Measurements from ENCODE around the gene STAU1.

Gene STAU1, protein sequence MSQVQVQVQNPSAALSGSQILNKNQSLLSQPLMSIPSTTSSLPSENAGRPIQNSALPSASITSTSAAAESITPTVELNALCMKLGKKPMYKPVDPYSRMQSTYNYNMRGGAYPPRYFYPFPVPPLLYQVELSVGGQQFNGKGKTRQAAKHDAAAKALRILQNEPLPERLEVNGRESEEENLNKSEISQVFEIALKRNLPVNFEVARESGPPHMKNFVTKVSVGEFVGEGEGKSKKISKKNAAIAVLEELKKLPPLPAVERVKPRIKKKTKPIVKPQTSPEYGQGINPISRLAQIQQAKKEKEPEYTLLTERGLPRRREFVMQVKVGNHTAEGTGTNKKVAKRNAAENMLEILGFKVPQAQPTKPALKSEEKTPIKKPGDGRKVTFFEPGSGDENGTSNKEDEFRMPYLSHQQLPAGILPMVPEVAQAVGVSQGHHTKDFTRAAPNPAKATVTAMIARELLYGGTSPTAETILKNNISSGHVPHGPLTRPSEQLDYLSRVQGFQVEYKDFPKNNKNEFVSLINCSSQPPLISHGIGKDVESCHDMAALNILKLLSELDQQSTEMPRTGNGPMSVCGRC

DNA sequence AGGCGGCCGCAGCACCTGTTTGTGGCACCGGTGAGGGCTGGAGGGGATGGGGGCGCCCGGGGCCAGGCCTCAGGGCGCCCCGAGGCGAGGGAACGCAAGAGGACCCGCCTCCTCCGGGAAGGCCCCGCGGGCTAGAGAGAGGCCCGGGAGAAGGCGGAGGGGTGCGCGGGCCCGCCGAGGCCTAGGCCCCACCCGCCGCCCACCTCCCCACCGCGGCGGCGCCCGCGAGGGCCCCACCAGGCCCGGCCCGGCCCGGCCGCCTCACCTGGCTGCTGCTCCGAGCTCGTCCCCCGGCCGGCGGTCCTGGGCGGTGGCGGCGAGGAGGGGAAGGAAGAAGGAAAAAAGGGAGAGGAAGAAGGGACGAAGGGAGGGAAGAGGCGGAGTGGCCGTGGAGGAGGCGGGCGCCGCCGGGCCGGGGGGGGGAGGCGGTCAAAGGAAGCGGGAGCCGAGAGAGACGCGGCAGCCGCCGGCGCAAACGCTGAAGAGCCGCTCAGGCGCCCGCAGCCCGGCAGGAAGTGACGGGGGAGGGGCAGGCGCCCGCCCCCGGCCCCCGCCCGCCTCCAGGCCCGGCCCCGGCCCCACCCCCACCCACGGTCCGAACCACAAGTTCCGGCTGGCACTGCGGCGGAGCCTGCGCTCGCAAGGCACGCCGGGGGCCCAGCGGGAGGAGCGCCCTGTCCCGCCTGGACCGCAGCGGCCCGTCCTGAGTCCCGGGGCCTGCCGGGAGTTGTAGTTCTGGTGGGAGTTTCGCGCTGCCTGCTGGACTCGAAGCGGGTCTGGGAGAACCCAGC, at the start of gene STAU1:
TSS of gene STAU1 (minus strand) at position 484 of the 791 bp plus-strand sequence. CDS start 22,133 bp downstream, outside the sequence.
- H3K4me1 ChIP-seq (ENCODE audit: control insufficient read depth, insufficient read depth, low read length), result no peaks in the 10 kb centered on the region
- no peaks in the 10 kb centered on the region for H3K27me3 ChIP-seq (ENCODE audit: control insufficient read depth, insufficient read depth, low read length)
- no peak within 1 kb of the TSS for H3K27ac ChIP-seq (ENCODE audit: low read length)
- DNase-seq (ENCODE audit: low read depth, low spot score), result peak; percentile 87
- no peaks in the 10 kb centered on the region for H3K9me3 ChIP-seq (ENCODE audit: control insufficient read depth, insufficient read depth, low read length)
- WGBS (ENCODE audit: insufficient coverage, insufficient read length), result no CpG with 5 or more reads among the region's 89 CpGs
- peak within 1 kb of the TSS; percentile 77; the same call in 1 of the 2 replicates for H3K4me3 ChIP-seq (ENCODE audit: low read length)
- H3K36me3 ChIP-seq (ENCODE audit: control insufficient read depth, insufficient read depth, low read length), result no peaks in the 10 kb centered on the region

DNA sequence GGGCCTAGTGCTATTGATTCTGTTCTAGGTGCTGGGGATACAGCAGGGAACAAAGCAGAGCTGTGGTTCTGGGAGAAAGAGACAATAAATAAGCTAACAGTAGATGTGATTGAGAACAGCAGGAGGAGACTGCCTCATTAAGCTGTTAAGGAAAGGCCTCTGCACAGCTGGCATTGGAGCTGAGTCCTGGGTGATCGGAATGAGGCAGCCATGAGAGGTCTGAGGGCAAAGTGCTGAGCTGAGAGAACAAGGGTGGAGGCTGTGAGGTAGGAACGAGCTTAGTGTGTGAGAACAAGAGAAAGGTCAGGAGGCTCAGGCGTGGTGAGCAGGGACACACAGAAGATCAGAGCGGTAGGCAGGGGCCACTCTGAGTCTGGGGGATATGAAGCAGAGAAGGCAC, 49.4 kb upstream of the STAU1 start:
- Histone ChIP-seq H3K4me3 (ENCODE audit: low read length) (no peak overlapping the region), H3K27me3 (ENCODE audit: control insufficient read depth, insufficient read depth, low read length) (no peaks in the 10 kb centered on the region), H3K27ac (ENCODE audit: low read length) (no peak overlapping the region), H3K9me3 (ENCODE audit: control insufficient read depth, insufficient read depth, low read length) (no peaks in the 10 kb centered on the region), H3K36me3 (ENCODE audit: control insufficient read depth, insufficient read depth, low read length) (peaks cover 50% of the 10 kb centered on the region), H3K4me1 (ENCODE audit: control insufficient read depth, insufficient read depth, low read length) (no peaks in the 10 kb centered on the region)
- no CpG with 5 or more reads among the region's 4 CpGs for WGBS (ENCODE audit: insufficient coverage, insufficient read length)
- no peak for DNase-seq (ENCODE audit: low read depth, low spot score)

DNA sequence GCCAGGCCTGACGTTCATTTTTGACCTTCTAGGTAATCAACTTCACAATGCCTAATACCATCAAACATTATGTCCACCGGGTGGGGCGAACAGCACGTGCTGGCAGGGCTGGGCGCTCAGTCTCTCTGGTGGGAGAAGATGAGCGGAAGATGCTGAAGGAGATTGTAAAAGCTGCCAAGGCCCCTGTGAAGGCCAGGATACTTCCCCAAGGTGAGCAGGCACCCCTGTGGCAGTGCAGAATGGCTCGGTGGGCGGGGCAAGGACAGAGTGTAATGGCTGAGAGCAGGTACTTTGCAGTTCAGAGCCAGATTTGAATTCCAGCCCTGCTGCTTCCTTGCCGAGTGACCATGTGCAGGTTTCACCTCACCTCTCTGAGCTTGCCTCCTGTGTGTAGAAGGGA, 48.2 kb upstream of the STAU1 start:
- Histone ChIP-seq H3K36me3 (ENCODE audit: control insufficient read depth, insufficient read depth, low read length) (peaks cover 47% of the 10 kb centered on the region), H3K4me1 (ENCODE audit: control insufficient read depth, insufficient read depth, low read length) (no peaks in the 10 kb centered on the region), H3K27me3 (ENCODE audit: control insufficient read depth, insufficient read depth, low read length) (no peaks in the 10 kb centered on the region), H3K27ac (ENCODE audit: low read length) (no peak overlapping the region), H3K4me3 (ENCODE audit: low read length) (no peak overlapping the region), H3K9me3 (ENCODE audit: control insufficient read depth, insufficient read depth, low read length) (no peaks in the 10 kb centered on the region)
- DNase-seq (ENCODE audit: low read depth, low spot score), result no peak
- WGBS (ENCODE audit: insufficient coverage, insufficient read length), result no CpG with 5 or more reads among the region's 9 CpGs

DNA sequence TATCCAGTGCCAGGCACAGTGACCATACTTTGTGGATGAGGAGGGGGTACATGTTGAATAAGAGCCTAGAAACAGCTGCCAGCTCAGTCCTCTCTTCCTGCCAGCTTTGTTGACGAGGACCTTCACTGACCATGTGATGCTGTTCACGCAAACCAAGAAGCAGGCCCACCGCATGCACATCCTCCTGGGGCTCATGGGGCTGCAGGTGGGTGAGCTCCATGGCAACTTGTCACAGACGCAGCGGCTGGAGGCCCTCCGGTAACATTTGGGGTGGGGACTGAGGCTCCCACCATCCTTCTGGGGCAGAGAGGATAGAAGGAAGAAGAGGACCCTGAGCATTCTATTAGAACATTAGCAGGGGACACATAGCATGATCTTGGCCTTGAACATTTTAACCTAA, 46.7 kb upstream of the STAU1 start:
- Histone ChIP-seq H3K27ac (ENCODE audit: low read length) (no peak overlapping the region), H3K4me1 (ENCODE audit: control insufficient read depth, insufficient read depth, low read length) (no peaks in the 10 kb centered on the region), H3K36me3 (ENCODE audit: control insufficient read depth, insufficient read depth, low read length) (peaks cover 57% of the 10 kb centered on the region), H3K27me3 (ENCODE audit: control insufficient read depth, insufficient read depth, low read length) (no peaks in the 10 kb centered on the region), H3K9me3 (ENCODE audit: control insufficient read depth, insufficient read depth, low read length) (no peaks in the 10 kb centered on the region), H3K4me3 (ENCODE audit: low read length) (no peak overlapping the region)
- no CpG with 5 or more reads among the region's 6 CpGs for WGBS (ENCODE audit: insufficient coverage, insufficient read length)
- no peak for DNase-seq (ENCODE audit: low read depth, low spot score)

DNA sequence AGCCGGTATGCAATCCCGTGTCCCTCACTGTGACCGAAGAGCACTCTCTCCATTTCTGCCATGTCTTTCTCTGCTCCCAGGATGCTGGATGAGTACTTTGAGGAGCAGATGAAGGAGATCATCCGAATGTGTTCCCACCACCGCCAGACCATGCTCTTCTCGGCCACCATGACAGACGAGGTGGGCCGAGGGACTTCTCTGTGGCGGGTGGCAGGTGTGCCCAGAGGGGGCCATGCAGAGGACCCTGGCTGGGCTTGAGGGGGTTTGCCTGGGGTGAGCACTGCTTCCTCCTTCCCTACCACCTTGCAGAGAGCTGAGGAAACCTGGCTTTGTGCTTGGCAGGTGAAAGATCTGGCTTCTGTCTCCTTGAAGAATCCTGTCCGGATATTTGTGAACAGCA, 45.1 kb upstream of the STAU1 start:
- H3K4me1 ChIP-seq (ENCODE audit: control insufficient read depth, insufficient read depth, low read length), result no peaks in the 10 kb centered on the region
- H3K27me3 ChIP-seq (ENCODE audit: control insufficient read depth, insufficient read depth, low read length), result no peaks in the 10 kb centered on the region
- H3K27ac ChIP-seq (ENCODE audit: low read length), result no peak overlapping the region
- WGBS (ENCODE audit: insufficient coverage, insufficient read length), result no CpG with 5 or more reads among the region's 10 CpGs
- H3K4me3 ChIP-seq (ENCODE audit: low read length), result no peak overlapping the region
- H3K36me3 ChIP-seq (ENCODE audit: control insufficient read depth, insufficient read depth, low read length), result peaks cover 52% of the 10 kb centered on the region
- H3K9me3 ChIP-seq (ENCODE audit: control insufficient read depth, insufficient read depth, low read length), result no peaks in the 10 kb centered on the region
- DNase-seq (ENCODE audit: low read depth, low spot score), result no peak

DNA sequence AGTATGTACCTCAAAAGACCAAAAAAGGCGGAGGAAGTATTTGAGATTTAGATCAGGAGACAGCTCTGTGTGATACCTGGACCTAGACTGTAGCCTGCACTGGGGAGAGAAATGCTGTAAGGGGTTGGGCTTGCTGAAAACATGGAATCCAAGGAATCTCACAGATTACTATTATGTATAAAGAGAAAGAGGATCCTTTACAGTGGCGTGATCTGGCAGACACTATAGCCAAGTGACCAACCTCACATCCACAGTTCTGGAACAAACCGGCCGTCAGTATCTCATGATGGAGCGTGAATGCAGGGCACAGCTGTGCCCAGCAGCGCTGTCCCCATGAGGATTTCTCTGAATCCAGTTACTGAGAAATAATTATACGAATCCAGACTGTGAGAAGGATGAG, 43.3 kb upstream of the STAU1 start:
- no peak overlapping the region for H3K4me3 ChIP-seq (ENCODE audit: low read length)
- WGBS (ENCODE audit: insufficient coverage, insufficient read length), result no CpG with 5 or more reads among the region's 7 CpGs
- no peaks in the 10 kb centered on the region for H3K9me3 ChIP-seq (ENCODE audit: control insufficient read depth, insufficient read depth, low read length)
- no peak for DNase-seq (ENCODE audit: low read depth, low spot score)
- no peaks in the 10 kb centered on the region for H3K4me1 ChIP-seq (ENCODE audit: control insufficient read depth, insufficient read depth, low read length)
- peaks cover 47% of the 10 kb centered on the region for H3K36me3 ChIP-seq (ENCODE audit: control insufficient read depth, insufficient read depth, low read length)
- H3K27me3 ChIP-seq (ENCODE audit: control insufficient read depth, insufficient read depth, low read length), result no peaks in the 10 kb centered on the region
- H3K27ac ChIP-seq (ENCODE audit: low read length), result no peak overlapping the region

DNA sequence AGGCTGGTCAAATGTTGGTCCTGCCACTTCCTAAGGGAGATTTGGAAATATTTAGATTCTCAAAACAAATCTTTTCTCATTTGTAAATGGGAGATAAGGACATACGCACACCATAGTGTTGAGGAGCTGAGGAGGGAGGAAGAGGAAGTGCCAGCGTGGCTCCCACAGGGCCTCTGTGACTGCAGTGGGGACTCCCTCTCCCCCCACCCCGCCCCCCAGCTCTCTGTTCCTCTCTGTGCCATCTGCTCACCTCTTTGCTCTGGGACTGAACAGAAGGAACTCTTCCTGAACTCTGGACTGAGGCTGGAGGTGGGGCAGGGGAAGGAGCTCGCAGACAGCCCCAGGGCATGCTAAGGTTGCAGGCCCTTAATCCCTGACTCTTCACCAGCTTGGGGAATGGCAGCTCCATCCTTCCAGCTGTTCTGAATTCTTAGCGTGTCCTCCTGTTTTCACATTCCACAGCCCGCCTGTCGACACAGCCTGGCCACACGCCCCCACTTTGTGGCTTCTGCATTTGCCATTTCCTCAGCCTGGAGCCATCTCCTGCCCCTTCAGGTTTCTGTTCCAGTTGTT, 42.5 kb upstream of the STAU1 start:
- Histone ChIP-seq H3K4me1 (ENCODE audit: control insufficient read depth, insufficient read depth, low read length) (no peaks in the 10 kb centered on the region), H3K4me3 (ENCODE audit: low read length) (no peak overlapping the region), H3K36me3 (ENCODE audit: control insufficient read depth, insufficient read depth, low read length) (peaks cover 49% of the 10 kb centered on the region), H3K9me3 (ENCODE audit: control insufficient read depth, insufficient read depth, low read length) (no peaks in the 10 kb centered on the region), H3K27me3 (ENCODE audit: control insufficient read depth, insufficient read depth, low read length) (no peaks in the 10 kb centered on the region), H3K27ac (ENCODE audit: low read length) (no peak overlapping the region)
- WGBS (ENCODE audit: insufficient coverage, insufficient read length), result no CpG with 5 or more reads among the region's 8 CpGs
- no peak for DNase-seq (ENCODE audit: low read depth, low spot score)

DNA sequence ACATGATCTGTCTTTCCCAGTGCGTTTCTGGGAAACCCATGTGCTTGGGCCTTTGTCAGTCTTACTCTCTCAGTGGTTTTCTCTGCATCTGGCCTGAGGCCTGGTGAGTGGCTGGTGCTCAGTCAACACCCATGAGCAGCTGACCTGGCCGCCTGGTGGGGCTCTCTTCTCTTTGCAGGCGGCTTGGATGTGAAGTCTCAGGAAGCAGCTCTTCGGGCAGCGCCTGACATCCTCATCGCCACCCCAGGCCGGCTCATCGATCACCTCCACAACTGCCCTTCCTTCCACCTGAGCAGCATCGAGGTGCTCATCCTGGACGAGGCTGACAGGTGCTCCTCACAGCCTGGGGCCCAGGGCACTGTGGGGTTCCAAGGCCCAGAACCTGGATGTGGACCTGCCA, 41.9 kb upstream of the STAU1 start:
- WGBS (ENCODE audit: insufficient coverage, insufficient read length), result no CpG with 5 or more reads among the region's 10 CpGs
- no peak overlapping the region for H3K4me3 ChIP-seq (ENCODE audit: low read length)
- H3K27me3 ChIP-seq (ENCODE audit: control insufficient read depth, insufficient read depth, low read length), result no peaks in the 10 kb centered on the region
- no peak for DNase-seq (ENCODE audit: low read depth, low spot score)
- no peak overlapping the region for H3K27ac ChIP-seq (ENCODE audit: low read length)
- H3K9me3 ChIP-seq (ENCODE audit: control insufficient read depth, insufficient read depth, low read length), result no peaks in the 10 kb centered on the region
- H3K36me3 ChIP-seq (ENCODE audit: control insufficient read depth, insufficient read depth, low read length), result peaks cover 50% of the 10 kb centered on the region
- no peaks in the 10 kb centered on the region for H3K4me1 ChIP-seq (ENCODE audit: control insufficient read depth, insufficient read depth, low read length)

DNA sequence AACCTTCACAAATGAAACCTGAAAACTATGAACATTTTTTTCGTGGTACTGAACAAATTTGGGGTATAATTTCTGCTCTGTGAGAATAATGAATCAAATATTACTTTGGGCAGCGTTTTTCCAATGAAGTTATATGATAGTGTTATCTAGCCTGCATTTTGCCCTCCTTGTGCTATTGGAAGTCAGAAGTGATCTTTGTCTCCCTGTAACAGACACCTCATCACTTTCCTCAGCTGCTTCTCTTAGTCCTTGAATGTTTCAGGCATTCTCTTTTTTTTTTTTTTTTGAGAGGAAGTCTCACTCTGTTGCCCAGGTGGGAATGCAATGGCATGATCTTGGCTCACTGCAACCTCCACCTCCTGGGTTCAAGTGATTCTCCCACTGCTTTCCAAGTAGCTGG, 41.2 kb upstream of the STAU1 start:
- DNase-seq (ENCODE audit: low read depth, low spot score), result no peak
- H3K36me3 ChIP-seq (ENCODE audit: control insufficient read depth, insufficient read depth, low read length), result peaks cover 46% of the 10 kb centered on the region
- no CpG with 5 or more reads among the region's 2 CpGs for WGBS (ENCODE audit: insufficient coverage, insufficient read length)

DNA sequence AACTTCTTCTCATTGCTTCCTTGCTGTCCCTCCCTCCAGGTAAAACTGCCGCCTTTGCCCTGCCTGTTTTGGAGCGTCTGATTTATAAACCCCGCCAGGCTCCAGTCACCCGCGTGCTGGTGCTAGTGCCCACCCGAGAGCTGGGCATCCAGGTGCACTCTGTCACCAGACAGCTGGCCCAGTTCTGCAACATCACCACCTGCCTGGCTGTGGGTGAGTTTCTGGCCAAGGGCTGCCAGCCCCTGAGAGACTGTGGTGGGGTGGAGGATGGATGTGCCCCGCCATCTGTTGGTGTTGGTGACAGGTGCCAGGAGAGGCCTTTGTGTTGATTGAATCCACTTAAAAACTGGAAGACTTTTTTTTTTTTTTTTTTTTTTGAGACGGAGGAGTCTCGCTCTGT, 40.5 kb upstream of the STAU1 start:
- Histone ChIP-seq H3K4me3 (ENCODE audit: low read length) (no peak overlapping the region), H3K4me1 (ENCODE audit: control insufficient read depth, insufficient read depth, low read length) (no peaks in the 10 kb centered on the region), H3K27me3 (ENCODE audit: control insufficient read depth, insufficient read depth, low read length) (no peaks in the 10 kb centered on the region), H3K27ac (ENCODE audit: low read length) (no peak overlapping the region), H3K36me3 (ENCODE audit: control insufficient read depth, insufficient read depth, low read length) (peaks cover 44% of the 10 kb centered on the region), H3K9me3 (ENCODE audit: control insufficient read depth, insufficient read depth, low read length) (no peaks in the 10 kb centered on the region)
- no peak for DNase-seq (ENCODE audit: low read depth, low spot score)
- WGBS (ENCODE audit: insufficient coverage, insufficient read length), result no CpG with 5 or more reads among the region's 9 CpGs

More for the DNA sequence above, 41.2 kb upstream of the STAU1 start:
- Histone ChIP-seq H3K27me3 (ENCODE audit: control insufficient read depth, insufficient read depth, low read length) (no peaks in the 10 kb centered on the region), H3K9me3 (ENCODE audit: control insufficient read depth, insufficient read depth, low read length) (no peaks in the 10 kb centered on the region), H3K4me1 (ENCODE audit: control insufficient read depth, insufficient read depth, low read length) (no peaks in the 10 kb centered on the region), H3K27ac (ENCODE audit: low read length) (no peak overlapping the region), H3K4me3 (ENCODE audit: low read length) (no peak overlapping the region)

All from iPS DF 6.9 (cell line).